Astrocyte (in vitro differentiated cells and primary cell): ENCODE results near the gene ATP10D. TPM values are rescaled to one million over a fixed set of nuclear protein-coding genes. Genes with fewer than 3 reads are reported as not detected.
"Not testable (repeated sequence)": the region's sequence is repeated elsewhere in the genome, so short reads cannot be mapped to it uniquely, and the experiment has no call there.

Source experiments
- DNase-seq: peaks from one replicate; pipeline ENCODE4 v3.0.0-alpha.2; 2010; ENCODE audit warnings: low read depth
- FAIRE-seq: peaks from 2 replicates; lab custom pipeline; 2011; peaks lifted over from hg19 to GRCh38; lab: Jason Lieb, UNC
- H2AFZ ChIP-seq: 2 replicates; pipeline ENCODE4 v1.6.0; 2012; ENCODE audit warnings: low read depth, low read length, inconsistent platforms
- H3K27ac ChIP-seq: 2 replicates; pipeline ENCODE4 v1.5.1; 2011; ENCODE audit warnings: low read depth, low read length, inconsistent platforms
- H3K27me3 ChIP-seq: 2 replicates; pipeline ENCODE4 v1.6.0; 2011; ENCODE audit warnings: low read length, inconsistent platforms; ENCODE audit not compliant: insufficient read depth
- H3K36me3 ChIP-seq: 2 replicates; pipeline ENCODE4 v1.5.1; 2011; ENCODE audit warnings: low read length, inconsistent platforms; ENCODE audit not compliant: insufficient read depth
- H3K4me1 ChIP-seq: 2 replicates; pipeline ENCODE4 v1.5.1; 2011; ENCODE audit warnings: low read length, inconsistent platforms; ENCODE audit not compliant: insufficient read depth
- H3K4me2 ChIP-seq: 2 replicates; pipeline ENCODE4 v1.6.0; 2012; ENCODE audit warnings: low read length, inconsistent platforms
- H3K4me3 ChIP-seq: 2 replicates; pipeline ENCODE4 v1.5.1; 2011; ENCODE audit warnings: low read depth, mild to moderate bottlenecking, low read length, inconsistent platforms; ENCODE audit not compliant: insufficient read depth
- H3K79me2 ChIP-seq: 2 replicates; pipeline ENCODE4 v1.6.0; 2012; ENCODE audit warnings: mild to moderate bottlenecking, low read length, inconsistent platforms; ENCODE audit not compliant: insufficient read depth
- H3K9ac ChIP-seq: 2 replicates; pipeline ENCODE4 v1.6.0; 2012; ENCODE audit warnings: mild to moderate bottlenecking, low read length, inconsistent platforms
- H3K9me3 ChIP-seq: 2 replicates; pipeline ENCODE4 v1.5.1; 2012; ENCODE audit warnings: low read depth, mild to moderate bottlenecking, low read length, inconsistent platforms; ENCODE audit not compliant: insufficient read depth
- H4K20me1 ChIP-seq: 2 replicates; pipeline ENCODE4 v1.6.0; 2012; ENCODE audit warnings: low read length, inconsistent platforms; ENCODE audit not compliant: insufficient read depth
- H3K27ac Mint-ChIP-seq: one replicate; pipeline ENCODE4 v1.8.0; 2021; ENCODE audit warnings: mild to moderate bottlenecking, mixed read lengths; ENCODE audit not compliant: unreplicated experiment
- H3K27me3 Mint-ChIP-seq: one replicate; pipeline ENCODE4 v1.8.0; 2021; ENCODE audit warnings: low read depth, mixed read lengths; ENCODE audit not compliant: unreplicated experiment
- H3K36me3 Mint-ChIP-seq: one replicate; pipeline ENCODE4 v1.8.0; 2021; ENCODE audit warnings: low read depth, mixed read lengths; ENCODE audit not compliant: unreplicated experiment
- H3K4me1 Mint-ChIP-seq: one replicate; pipeline ENCODE4 v1.8.0; 2021; ENCODE audit warnings: low read depth, mixed read lengths; ENCODE audit not compliant: unreplicated experiment
- H3K4me3 Mint-ChIP-seq: one replicate; pipeline ENCODE4 v1.8.0; 2021; ENCODE audit warnings: mild to moderate bottlenecking, moderate library complexity, mixed read lengths; ENCODE audit not compliant: unreplicated experiment
- H3K9me3 Mint-ChIP-seq: one replicate; pipeline ENCODE4 v1.8.0; 2021; ENCODE audit warnings: mild to moderate bottlenecking, mixed read lengths; ENCODE audit not compliant: unreplicated experiment
- EZH2 ChIP-seq: IDR thresholded peaks from 2 replicates; pipeline ENCODE4 v1.6.1; 2012; ENCODE audit warnings: mild to moderate bottlenecking, low read length, inconsistent platforms; ENCODE audit not compliant: insufficient read depth
- total RNA-seq: library from RNA; stranded (reverse); gene quantifications from 2 replicates; pipeline ENCODE4 v1.2.1, GENCODE V29; 2021
- TF ChIP-seq, protein P1 (sequence below): IDR thresholded peaks from 2 replicates; pipeline ENCODE4 v1.5.1; 2011; ENCODE audit warnings: low read depth, mild to moderate bottlenecking, inconsistent platforms, low read length, moderate library complexity; ENCODE audit not compliant: insufficient read depth

Gene ATP10D
- total RNA-seq, 1 donor from 2014 or later: 75.8 TPM

DNA sequence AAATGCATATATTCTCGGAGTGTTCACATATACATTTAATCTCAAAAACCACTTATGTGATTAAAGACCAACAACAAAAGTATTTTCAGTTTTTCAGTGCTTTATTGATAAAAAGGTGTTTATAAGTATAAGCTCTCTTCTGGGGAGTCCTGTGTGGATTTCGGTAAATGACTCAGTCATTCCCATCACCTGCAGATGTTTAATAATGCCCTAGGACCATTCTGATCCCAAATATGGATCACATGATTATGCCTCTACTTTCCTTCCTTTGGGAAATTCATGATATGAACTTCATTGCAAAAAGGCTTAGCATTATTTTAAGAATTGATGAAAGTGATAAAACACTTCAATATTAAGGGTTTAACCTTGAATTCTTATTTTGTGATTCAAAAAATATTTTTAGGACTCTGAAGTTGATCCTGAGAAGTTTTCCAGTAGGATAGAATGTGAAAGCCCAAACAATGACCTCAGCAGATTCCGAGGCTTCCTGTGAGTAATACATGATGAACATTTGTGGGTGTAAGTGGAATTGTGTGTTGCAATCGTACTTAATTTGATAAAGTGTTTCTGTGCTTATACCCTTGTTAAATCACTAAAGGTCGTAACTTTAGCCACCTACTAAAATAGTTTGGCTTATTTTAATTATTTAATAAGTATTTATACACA, 40.2 kb downstream of the ATP10D start:
- Mint-ChIP-seq H3K36me3 (peaks cover 38% of the 10 kb centered on the region), H3K27ac (peak overlapping the region; percentile 98), H3K27me3 (no peaks in the 10 kb centered on the region), H3K4me1 (peaks cover 36% of the 10 kb centered on the region), H3K9me3 (peaks cover 2% of the 10 kb centered on the region), H3K4me3 (no peak overlapping the region)
- H3K9me3 ChIP-seq: no peaks in the 10 kb centered on the region
- H3K4me1 ChIP-seq: peaks cover 26% of the 10 kb centered on the region
- H2AFZ ChIP-seq: no peak overlapping the region
- H3K27me3 ChIP-seq: no peaks in the 10 kb centered on the region
- H3K4me2 ChIP-seq: peak overlapping the region; percentile 72
- peaks cover 25% of the 10 kb centered on the region for H3K79me2 ChIP-seq
- FAIRE-seq: peak; percentile 98
- H3K27ac ChIP-seq: peak overlapping the region; percentile 98
- peak; percentile 98 for DNase-seq
- TF ChIP-seq, protein P1, sequence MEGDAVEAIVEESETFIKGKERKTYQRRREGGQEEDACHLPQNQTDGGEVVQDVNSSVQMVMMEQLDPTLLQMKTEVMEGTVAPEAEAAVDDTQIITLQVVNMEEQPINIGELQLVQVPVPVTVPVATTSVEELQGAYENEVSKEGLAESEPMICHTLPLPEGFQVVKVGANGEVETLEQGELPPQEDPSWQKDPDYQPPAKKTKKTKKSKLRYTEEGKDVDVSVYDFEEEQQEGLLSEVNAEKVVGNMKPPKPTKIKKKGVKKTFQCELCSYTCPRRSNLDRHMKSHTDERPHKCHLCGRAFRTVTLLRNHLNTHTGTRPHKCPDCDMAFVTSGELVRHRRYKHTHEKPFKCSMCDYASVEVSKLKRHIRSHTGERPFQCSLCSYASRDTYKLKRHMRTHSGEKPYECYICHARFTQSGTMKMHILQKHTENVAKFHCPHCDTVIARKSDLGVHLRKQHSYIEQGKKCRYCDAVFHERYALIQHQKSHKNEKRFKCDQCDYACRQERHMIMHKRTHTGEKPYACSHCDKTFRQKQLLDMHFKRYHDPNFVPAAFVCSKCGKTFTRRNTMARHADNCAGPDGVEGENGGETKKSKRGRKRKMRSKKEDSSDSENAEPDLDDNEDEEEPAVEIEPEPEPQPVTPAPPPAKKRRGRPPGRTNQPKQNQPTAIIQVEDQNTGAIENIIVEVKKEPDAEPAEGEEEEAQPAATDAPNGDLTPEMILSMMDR: no peak
- no peak for TF ChIP-seq EZH2
- peaks cover 30% of the 10 kb centered on the region for H3K36me3 ChIP-seq
- H3K9ac ChIP-seq: peak overlapping the region; percentile 76
- H4K20me1 ChIP-seq: no peaks in the 10 kb centered on the region
- H3K4me3 ChIP-seq: peak overlapping the region; percentile 20

- H3K27ac ChIP-seq: peak overlapping the region; percentile 98
- TF ChIP-seq, protein P1: no peak
- no peak for TF ChIP-seq EZH2
- Mint-ChIP-seq H3K36me3 (peaks cover 38% of the 10 kb centered on the region), H3K27me3 (no peaks in the 10 kb centered on the region), H3K9me3 (peaks cover 6% of the 10 kb centered on the region), H3K27ac (peak overlapping the region; percentile 98), H3K4me3 (no peak overlapping the region), H3K4me1 (peaks cover 44% of the 10 kb centered on the region)
- H3K79me2 ChIP-seq: peaks cover 27% of the 10 kb centered on the region
- DNase-seq (peak; percentile 79), FAIRE-seq (peak; percentile 32)
- H2AFZ ChIP-seq: no peak overlapping the region
- H3K36me3 ChIP-seq: peaks cover 24% of the 10 kb centered on the region
- no peaks in the 10 kb centered on the region for H3K27me3 ChIP-seq
- H3K9me3 ChIP-seq: no peaks in the 10 kb centered on the region
- H3K9ac ChIP-seq: peak overlapping the region; percentile 76
- peaks cover 36% of the 10 kb centered on the region for H3K4me1 ChIP-seq
- peak overlapping the region; percentile 72 for H3K4me2 ChIP-seq
- no peak overlapping the region for H3K4me3 ChIP-seq
- no peaks in the 10 kb centered on the region for H4K20me1 ChIP-seq
These were observed 41.2 kb downstream of the ATP10D start for GRCh38 chr4:47526281-47526680.

GRCh38 chr4:47528646-47529045, 43.6 kb downstream of the ATP10D start:
- Histone ChIP-seq H3K4me1 (peaks cover 57% of the 10 kb centered on the region), H3K36me3 (peaks cover 16% of the 10 kb centered on the region), H3K79me2 (peaks cover 36% of the 10 kb centered on the region), H3K9ac (peak overlapping the region; percentile 13), H3K27ac (peak overlapping the region; percentile 95)
- not testable (repeated sequence) for H3K4me3 ChIP-seq, H3K9me3 Mint-ChIP-seq, H3K4me3 Mint-ChIP-seq, H4K20me1 ChIP-seq, H2AFZ ChIP-seq, H3K9me3 ChIP-seq, H3K4me2 ChIP-seq, H3K27me3 Mint-ChIP-seq, H3K27me3 ChIP-seq
- DNase-seq (peak; percentile 94), FAIRE-seq (peak; percentile 86)
- Mint-ChIP-seq H3K27ac (peak overlapping the region; percentile 88), H3K4me1 (peaks cover 61% of the 10 kb centered on the region), H3K36me3 (peaks cover 32% of the 10 kb centered on the region)
